Chondrocyte (in vitro differentiated cells): ENCODE measurements around the gene GIT1. TPM values are rescaled to one million over a fixed set of nuclear protein-coding genes. Genes with fewer than 3 reads are reported as not detected.

Experiments used
- DNase-seq: peaks from one replicate; pipeline ENCODE4 v3.0.0; 2021; ENCODE audit warnings: mixed read lengths, low spot score
- H3K27ac Mint-ChIP-seq: one replicate; pipeline ENCODE4 v1.8.0; 2021; ENCODE audit warnings: mild to moderate bottlenecking, moderate library complexity, mixed read lengths; ENCODE audit not compliant: unreplicated experiment
- H3K27me3 Mint-ChIP-seq: 2 replicates; pipeline ENCODE4 v1.8.0; 2021; ENCODE audit warnings: low read depth, mixed read lengths
- H3K36me3 Mint-ChIP-seq: 2 replicates; pipeline ENCODE4 v1.8.0; 2021; ENCODE audit warnings: low read depth, mixed read lengths
- H3K4me1 Mint-ChIP-seq: 2 replicates; pipeline ENCODE4 v1.8.0; 2021; ENCODE audit warnings: low read depth, mild to moderate bottlenecking, mixed read lengths
- H3K4me3 Mint-ChIP-seq: one replicate; pipeline ENCODE4 v1.8.0; 2021; ENCODE audit warnings: mild to moderate bottlenecking, moderate library complexity, mixed read lengths; ENCODE audit not compliant: unreplicated experiment
- H3K9me3 Mint-ChIP-seq: 2 replicates; pipeline ENCODE4 v1.8.0; 2021; ENCODE audit warnings: low read depth, mixed read lengths
- CTCF ChIP-seq: fragments of 200-600 bp; sonication (generic); IDR thresholded peaks from 2 replicates; pipeline ENCODE4 v1.5.0; 2021; ENCODE audit warnings: antibody characterized with exemption, mild to moderate bottlenecking, moderate library complexity
- total RNA-seq: library from RNA; stranded (reverse); gene quantifications from 3 replicates; pipeline ENCODE4 v1.2.1, GENCODE V29; 2021

The GIT1 gene
- total RNA-seq, 1 donor from 2014 or later, result 37.7 TPM

- Mint-ChIP-seq H3K4me1 (peaks cover 66% of the 10 kb centered on the region), H3K4me3 (peak overlapping the region; percentile 69), H3K36me3 (no peaks in the 10 kb centered on the region), H3K27me3 (no peaks in the 10 kb centered on the region), H3K27ac (peak overlapping the region; percentile 88), H3K9me3 (no peaks in the 10 kb centered on the region)
- peak; percentile 97 for DNase-seq
- TF ChIP-seq CTCF, result peak; percentile 97
Measured at GRCh38 chr17:29591737-29592608, 2.5 kb upstream of the GIT1 start.

GRCh38 chr17:29591146-29591736 is 1.8 kb upstream of the GIT1 start:
- peak overlapping the region; percentile 69 for H3K4me3 Mint-ChIP-seq
- peaks cover 66% of the 10 kb centered on the region for H3K4me1 Mint-ChIP-seq
- TF ChIP-seq CTCF, result no peak
- H3K27ac Mint-ChIP-seq, result peak overlapping the region; percentile 88
- peak; percentile 84 for DNase-seq
- H3K36me3 Mint-ChIP-seq, result no peaks in the 10 kb centered on the region
- no peaks in the 10 kb centered on the region for H3K9me3 Mint-ChIP-seq
- H3K27me3 Mint-ChIP-seq, result no peaks in the 10 kb centered on the region

GRCh38 chr17:29590411-29591145 is 1.1 kb upstream of the GIT1 start:
- peaks cover 69% of the 10 kb centered on the region for H3K4me1 Mint-ChIP-seq
- H3K9me3 Mint-ChIP-seq, result no peaks in the 10 kb centered on the region

GRCh38 chr17:29588562-29589411 is 661 bp downstream of the GIT1 start:
- Mint-ChIP-seq H3K36me3 (no peaks in the 10 kb centered on the region), H3K9me3 (no peaks in the 10 kb centered on the region), H3K27me3 (no peaks in the 10 kb centered on the region), H3K4me1 (peaks cover 71% of the 10 kb centered on the region), H3K4me3 (peak overlapping the region; percentile 88), H3K27ac (peak overlapping the region; percentile 92)
- TF ChIP-seq CTCF, result peak; percentile 25
- peak; percentile 93 for DNase-seq

More at GRCh38 chr17:29590411-29591145, 1.1 kb upstream of the GIT1 start:
- no peaks in the 10 kb centered on the region for H3K27me3 Mint-ChIP-seq
- peak overlapping the region; percentile 88 for H3K27ac Mint-ChIP-seq
- H3K4me3 Mint-ChIP-seq, result peak overlapping the region; percentile 69
- no peaks in the 10 kb centered on the region for H3K36me3 Mint-ChIP-seq
- peak; percentile 89 for DNase-seq
- TF ChIP-seq CTCF, result no peak
